HL-60 (cell line): ENCODE results near the gene EEF1B2.

ENCODE experiments used
- CTCF ChIP-seq: IDR thresholded peaks from one replicate; pipeline ENCODE4 v1.5.1; 2011; ENCODE audit warnings: low read length, control low read depth, inconsistent platforms; ENCODE audit not compliant: insufficient read depth
- POLR2AphosphoS5 ChIP-seq: IDR thresholded peaks from 2 replicates; pipeline ENCODE4 v1.6.1; 2012; ENCODE audit warnings: low read depth
- REST ChIP-seq: IDR thresholded peaks from 2 replicates; pipeline ENCODE4 v1.6.1; 2012; ENCODE audit warnings: low read depth; ENCODE audit not compliant: insufficient replicate concordance

- TF ChIP-seq CTCF (no peak), POLR2AphosphoS5 (no peak), REST (no peak)
Measured at GRCh38 chr2:206203331-206203730, 43.6 kb downstream of the EEF1B2 start.
